Subcutaneous abdominal adipose tissue (tissue), 5 donors: ENCODE results near the gene GJB3.

Source experiments
- H3K27ac ChIP-seq: one replicate; pipeline ENCODE4 v1.7.0; 2013; ENCODE audit warnings: low read depth, mild to moderate bottlenecking, inconsistent platforms, low read length, moderate library complexity
- H3K27me3 ChIP-seq, 5 donors: one replicate each; pipeline ENCODE4 v1.7.0; 2013; ENCODE audit warnings: low read length in 5 of 5, inconsistent platforms in 1 of 5; ENCODE audit not compliant: control insufficient read depth in 5 of 5, insufficient read depth in 4 of 5
- H3K36me3 ChIP-seq, 5 donors: one replicate each; pipeline ENCODE4 v1.7.0; 2013; ENCODE audit warnings: low read length in 5 of 5; ENCODE audit not compliant: control insufficient read depth in 5 of 5, insufficient read depth in 5 of 5
- H3K4me1 ChIP-seq, 5 donors: one replicate each; pipeline ENCODE4 v1.7.0; 2013; ENCODE audit warnings: low read length in 5 of 5, mild to moderate bottlenecking in 3 of 5, moderate library complexity in 1 of 5; ENCODE audit not compliant: control insufficient read depth in 5 of 5, insufficient read depth in 5 of 5
- H3K4me3 ChIP-seq, 5 donors: one replicate each; pipeline ENCODE4 v1.7.0; 2013; ENCODE audit warnings: low read length in 5 of 5, low read depth in 1 of 5
- H3K9ac ChIP-seq, 5 donors: one replicate each; pipeline ENCODE4 v1.7.0; 2013; ENCODE audit warnings: low read length in 5 of 5, mild to moderate bottlenecking in 4 of 5, moderate library complexity in 3 of 5
- H3K9me3 ChIP-seq, 5 donors: one replicate each; pipeline ENCODE4 v1.7.0; 2013; ENCODE audit warnings: low read length in 5 of 5; ENCODE audit not compliant: control insufficient read depth in 5 of 5
- donor health status: healthy.
- donor health status: healthy.
- donor health status: healthy.
- donor health status: healthy.
- donor health status: healthy.

The GJB3 gene

DNA sequence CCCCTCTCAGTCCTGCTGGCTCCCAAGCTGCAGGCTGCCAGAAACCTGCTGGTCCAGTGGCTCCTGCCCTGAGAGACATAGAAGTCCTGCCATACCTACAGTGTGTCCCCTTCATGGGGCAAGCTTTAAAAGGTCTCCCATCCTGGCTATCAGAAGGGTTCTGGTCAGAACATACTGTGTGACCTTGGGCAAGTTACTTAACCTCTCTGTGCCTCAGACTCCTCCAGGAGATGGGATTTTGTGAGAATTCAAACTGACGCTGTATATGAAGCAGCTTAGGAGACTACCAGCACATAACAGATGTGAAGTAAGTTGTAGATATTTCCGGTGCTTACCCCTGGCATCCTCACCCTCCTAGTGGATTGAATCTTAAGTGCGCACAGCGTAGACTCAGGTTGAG, 34.9 kb upstream of the GJB3 start:
- Histone ChIP-seq H3K4me3 (no peak overlapping the region), H3K27me3 (peaks cover 3 to 21% (median 8%) of the 10 kb centered on the region in 5 donors), H3K9me3 (no peaks in the 10 kb centered on the region), H3K9ac (no peak overlapping the region), H3K36me3 (no peaks in the 10 kb centered on the region), H3K4me1 (peaks cover 0 to 4% (median 2%) of the 10 kb centered on the region in 5 donors), H3K27ac (no peak overlapping the region)

DNA sequence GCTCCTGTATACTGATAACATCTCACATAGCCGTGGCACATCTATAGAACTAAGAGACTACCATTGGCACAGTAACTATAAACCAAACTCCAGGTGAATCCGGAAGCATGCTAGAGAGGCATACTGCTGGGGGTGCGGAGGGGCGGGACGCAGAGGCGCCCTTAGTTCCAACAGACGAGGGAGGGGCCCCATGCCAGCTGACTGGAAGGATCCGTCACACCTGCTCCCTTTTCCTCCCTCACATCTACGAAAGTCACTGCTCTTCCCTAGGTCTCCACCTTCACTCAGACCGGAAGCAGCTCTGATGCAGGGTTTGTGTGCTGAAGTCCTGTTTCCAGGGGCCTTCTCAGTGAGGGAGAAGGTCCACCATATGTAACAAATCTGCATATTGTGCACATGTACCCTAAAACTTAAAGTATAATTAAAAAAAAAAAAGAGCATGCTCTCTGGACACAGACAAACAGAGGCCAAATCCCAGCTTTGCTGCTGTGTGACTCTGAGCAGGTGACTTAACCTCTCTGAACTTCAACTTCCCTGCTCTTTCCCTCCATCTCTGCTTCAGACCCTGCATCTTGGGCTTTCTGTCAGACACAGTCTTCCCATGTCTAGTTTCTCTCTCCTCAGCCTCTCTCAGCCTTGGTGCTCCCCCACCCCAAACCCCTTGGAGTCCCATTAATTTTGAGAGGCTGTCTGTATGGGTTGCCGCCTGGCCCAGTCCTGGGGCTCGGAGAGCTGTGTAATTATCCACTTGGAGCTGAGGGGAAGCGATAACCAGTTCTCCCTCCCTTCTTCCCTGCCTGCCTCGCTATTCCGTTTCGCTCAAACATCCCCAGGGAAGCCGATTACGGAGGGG, 34.0 kb upstream of the GJB3 start:
- H3K27me3 ChIP-seq: peaks cover 3 to 18% (median 8%) of the 10 kb centered on the region in 5 donors
- no peak overlapping the region for H3K9ac ChIP-seq
- H3K4me3 ChIP-seq: no peak overlapping the region
- no peaks in the 10 kb centered on the region for H3K9me3 ChIP-seq
- no peaks in the 10 kb centered on the region for H3K36me3 ChIP-seq
- peaks cover 0 to 4% (median 2%) of the 10 kb centered on the region in 5 donors for H3K4me1 ChIP-seq
- H3K27ac ChIP-seq: no peak overlapping the region

DNA sequence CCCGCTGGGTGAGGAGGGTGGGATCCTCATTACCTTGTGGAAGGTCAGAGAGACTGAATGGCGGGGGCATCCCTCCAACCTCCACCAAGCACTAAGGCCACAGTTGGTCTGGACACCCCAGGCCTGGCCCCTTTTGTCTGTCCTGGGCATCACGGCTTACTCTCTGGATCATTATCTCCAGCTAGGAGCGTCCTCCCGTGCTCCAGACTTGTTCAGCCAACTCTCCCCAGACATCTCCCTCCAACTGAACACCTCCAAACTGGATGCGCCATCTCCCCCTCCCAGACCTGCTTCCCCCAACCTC, 33.4 kb upstream of the GJB3 start:
- H3K9ac ChIP-seq: no peak overlapping the region
- H3K4me3 ChIP-seq: no peak overlapping the region
- no peaks in the 10 kb centered on the region for H3K9me3 ChIP-seq
- no peaks in the 10 kb centered on the region for H3K36me3 ChIP-seq
- H3K4me1 ChIP-seq: peaks cover 0 to 2% (median under 1%) of the 10 kb centered on the region in 5 donors
- no peak overlapping the region for H3K27ac ChIP-seq
- H3K27me3 ChIP-seq: peaks cover 3 to 18% (median 6%) of the 10 kb centered on the region in 5 donors

DNA sequence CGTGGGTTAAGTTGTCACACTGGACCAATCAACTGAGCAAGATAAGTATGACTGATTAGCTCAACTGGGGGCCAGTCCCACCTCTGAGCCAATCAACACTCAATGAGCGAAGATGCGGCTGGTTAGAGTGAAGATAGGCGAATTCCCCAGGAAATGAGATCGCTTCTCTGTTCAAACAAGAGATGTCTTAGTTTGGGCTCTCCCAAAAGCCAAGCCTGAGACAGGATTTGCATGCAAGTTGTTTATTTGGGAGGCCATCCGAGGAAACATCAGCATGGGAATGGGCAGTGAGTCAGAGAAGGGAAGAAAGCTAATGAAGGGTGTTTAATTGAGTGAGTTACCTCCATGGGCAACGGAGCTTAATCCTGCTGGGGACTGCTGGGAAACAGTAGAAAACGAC, 31.0 kb upstream of the GJB3 start:
- peaks cover 0 to 2% (median 0%) of the 10 kb centered on the region in 5 donors for H3K4me1 ChIP-seq
- no peak overlapping the region for H3K4me3 ChIP-seq
- peaks cover 3 to 21% (median 10%) of the 10 kb centered on the region in 5 donors for H3K27me3 ChIP-seq
- H3K9ac ChIP-seq: no peak overlapping the region
- H3K36me3 ChIP-seq: no peaks in the 10 kb centered on the region
- no peak overlapping the region for H3K27ac ChIP-seq
- no peaks in the 10 kb centered on the region for H3K9me3 ChIP-seq

- Histone ChIP-seq H3K9me3 (no peaks in the 10 kb centered on the region), H3K36me3 (no peaks in the 10 kb centered on the region), H3K4me3 (no peak overlapping the region), H3K9ac (no peak overlapping the region), H3K27me3 (peaks cover 3 to 18% (median 11%) of the 10 kb centered on the region in 5 donors), H3K27ac (no peak overlapping the region), H3K4me1 (peaks cover 0 to 2% (median 0%) of the 10 kb centered on the region in 5 donors)
Measured at GRCh38 chr1:34750610-34751009, 30.4 kb upstream of the GJB3 start.

DNA sequence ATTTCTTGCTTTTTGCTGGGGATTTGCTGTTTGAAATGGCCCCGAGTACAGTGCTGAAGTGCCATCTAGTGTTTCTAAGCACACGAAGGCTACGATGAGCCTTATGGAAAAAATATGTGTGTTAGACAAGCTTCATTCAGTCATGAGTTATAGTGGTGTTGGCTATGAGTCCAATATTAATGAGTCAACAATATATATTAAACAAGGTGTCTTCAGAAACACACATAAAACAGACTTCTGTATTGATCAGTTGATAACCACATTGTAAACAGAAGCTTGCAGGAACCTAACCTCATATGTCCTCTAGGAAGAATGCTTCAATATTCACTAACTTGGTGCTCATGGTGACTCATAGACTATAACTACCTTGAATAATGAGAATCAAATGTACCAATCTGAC, 27.9 kb upstream of the GJB3 start:
- Histone ChIP-seq H3K4me3 (no peak overlapping the region), H3K9ac (no peak overlapping the region), H3K9me3 (no peaks in the 10 kb centered on the region), H3K27ac (no peak overlapping the region), H3K36me3 (no peaks in the 10 kb centered on the region), H3K4me1 (peaks cover 0 to 2% (median 0%) of the 10 kb centered on the region in 5 donors), H3K27me3 (peaks cover 0 to 10% (median 8%) of the 10 kb centered on the region in 5 donors)

- Histone ChIP-seq H3K36me3 (no peaks in the 10 kb centered on the region), H3K9me3 (no peaks in the 10 kb centered on the region), H3K9ac (no peak within 1 kb of the TSS), H3K27ac (no peak within 1 kb of the TSS), H3K4me1 (peaks cover 0 to 2% (median 0%) of the 10 kb centered on the region in 5 donors), H3K4me3 (no peak within 1 kb of the TSS), H3K27me3 (peaks cover 0 to 15% (median 10%) of the 10 kb centered on the region in 5 donors)
Measured at GRCh38 chr1:34754964-34755637, 25.9 kb upstream of the GJB3 start, which contains the start of gene GJB5. TSS of gene GJB5 (plus strand) at chr1:34755047. CDS start at chr1:34757331, 2,284 bp downstream.

DNA sequence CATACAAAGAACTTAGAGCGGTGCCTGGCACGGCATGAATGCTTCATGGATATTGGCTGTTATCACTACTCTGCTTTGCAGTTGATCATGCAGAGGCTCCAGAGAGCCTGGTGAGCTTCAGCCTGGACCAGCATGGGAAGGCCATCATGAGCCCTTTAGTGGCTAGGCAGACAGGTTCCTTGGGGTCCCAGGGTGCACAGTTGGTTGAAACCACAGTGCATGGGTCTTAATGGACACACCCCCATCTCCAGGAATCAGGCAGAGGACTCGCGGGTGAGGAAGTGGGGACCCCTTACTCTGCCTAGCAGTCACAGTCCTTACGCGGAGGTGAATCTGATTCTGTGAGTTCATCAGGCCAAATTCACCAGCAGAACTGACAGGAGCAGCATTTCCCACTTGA, 25.1 kb upstream of the GJB3 start:
- Histone ChIP-seq H3K36me3 (no peaks in the 10 kb centered on the region), H3K9ac (no peak overlapping the region), H3K27me3 (peaks cover 0 to 16% (median 10%) of the 10 kb centered on the region in 5 donors), H3K4me3 (no peak overlapping the region), H3K27ac (no peak overlapping the region), H3K9me3 (no peaks in the 10 kb centered on the region), H3K4me1 (peaks cover 0 to 2% (median 0%) of the 10 kb centered on the region in 5 donors)

- Histone ChIP-seq H3K27ac (no peak overlapping the region), H3K36me3 (no peaks in the 10 kb centered on the region), H3K9me3 (no peaks in the 10 kb centered on the region), H3K4me3 (no peak overlapping the region), H3K4me1 (peaks cover 0 to 2% (median 0%) of the 10 kb centered on the region in 5 donors), H3K27me3 (peaks cover 0 to 21% (median 10%) of the 10 kb centered on the region in 5 donors), H3K9ac (no peak overlapping the region)
Measured at GRCh38 chr1:34757386-34757785, 23.6 kb upstream of the GJB3 start.

DNA sequence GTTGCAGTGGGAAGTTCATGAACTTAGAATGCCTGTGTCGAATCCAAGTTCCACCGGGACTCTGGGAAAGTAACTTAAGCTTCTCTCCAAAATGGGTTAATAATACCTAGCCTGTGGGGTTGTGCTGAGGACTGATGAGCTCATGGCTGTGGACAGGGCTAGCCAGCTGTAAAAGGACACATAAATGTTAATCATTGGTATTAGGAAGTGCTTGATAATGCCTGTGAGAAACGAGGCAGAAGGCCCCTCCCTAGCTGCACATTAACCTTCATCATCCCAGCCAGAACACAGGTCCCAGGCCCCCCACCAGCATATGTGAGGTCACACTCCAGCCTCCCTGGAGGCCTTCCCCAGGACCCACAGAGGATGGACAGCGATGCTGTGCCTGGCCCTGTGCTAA, 22.3 kb upstream of the GJB3 start:
- H3K27ac ChIP-seq: no peak overlapping the region
- no peaks in the 10 kb centered on the region for H3K9me3 ChIP-seq
- H3K9ac ChIP-seq: no peak overlapping the region
- H3K4me3 ChIP-seq: no peak overlapping the region
- H3K27me3 ChIP-seq: peaks cover 6 to 29% (median 13%) of the 10 kb centered on the region in 5 donors
- no peaks in the 10 kb centered on the region for H3K36me3 ChIP-seq
- H3K4me1 ChIP-seq: peaks cover 0 to 2% (median 0%) of the 10 kb centered on the region in 5 donors
